Measurements from ENCODE around the gene DESI1.
A peak's percentile ranks its signal among the peaks of the same experiment; 100 is the strongest.
"Not testable (repeated sequence)": the region's sequence is repeated elsewhere in the genome, so short reads cannot be mapped to it uniquely, and the experiment has no call there.

Gene DESI1

DNA sequence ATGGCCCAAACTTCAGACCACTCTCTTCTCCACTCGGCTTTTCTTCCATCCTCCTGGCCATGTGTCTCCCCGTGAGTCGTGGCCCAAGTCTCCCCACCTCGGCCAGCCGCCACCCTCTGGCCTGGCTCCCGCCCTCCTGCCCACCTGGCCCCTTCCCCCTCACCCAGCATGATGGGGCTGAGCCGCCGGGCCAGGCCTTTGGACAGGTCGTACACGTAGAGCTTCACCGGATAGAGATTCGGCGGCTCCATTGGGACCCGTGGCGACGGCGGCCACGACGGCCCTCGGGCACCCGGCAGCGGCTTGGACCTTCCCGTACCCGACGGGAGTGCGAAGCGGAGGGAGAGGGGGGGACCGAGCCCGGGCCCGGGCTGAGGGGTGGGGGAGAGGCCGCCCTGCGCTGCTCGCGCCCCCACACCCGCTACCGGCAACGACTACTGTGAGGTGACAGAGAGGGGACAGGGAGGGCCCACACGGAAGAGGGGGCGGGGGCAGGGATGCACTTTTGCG is at the start of gene DESI1:
Gene DESI1, minus strand, starts transcription at position 455 of the 510 bp plus-strand sequence. Its CDS starts 204 bp downstream, at position 251.
- H3K4me3 ChIP-seq (ENCODE audit: low read depth, low read length): peak within 1 kb of the TSS; percentile 88

DNA sequence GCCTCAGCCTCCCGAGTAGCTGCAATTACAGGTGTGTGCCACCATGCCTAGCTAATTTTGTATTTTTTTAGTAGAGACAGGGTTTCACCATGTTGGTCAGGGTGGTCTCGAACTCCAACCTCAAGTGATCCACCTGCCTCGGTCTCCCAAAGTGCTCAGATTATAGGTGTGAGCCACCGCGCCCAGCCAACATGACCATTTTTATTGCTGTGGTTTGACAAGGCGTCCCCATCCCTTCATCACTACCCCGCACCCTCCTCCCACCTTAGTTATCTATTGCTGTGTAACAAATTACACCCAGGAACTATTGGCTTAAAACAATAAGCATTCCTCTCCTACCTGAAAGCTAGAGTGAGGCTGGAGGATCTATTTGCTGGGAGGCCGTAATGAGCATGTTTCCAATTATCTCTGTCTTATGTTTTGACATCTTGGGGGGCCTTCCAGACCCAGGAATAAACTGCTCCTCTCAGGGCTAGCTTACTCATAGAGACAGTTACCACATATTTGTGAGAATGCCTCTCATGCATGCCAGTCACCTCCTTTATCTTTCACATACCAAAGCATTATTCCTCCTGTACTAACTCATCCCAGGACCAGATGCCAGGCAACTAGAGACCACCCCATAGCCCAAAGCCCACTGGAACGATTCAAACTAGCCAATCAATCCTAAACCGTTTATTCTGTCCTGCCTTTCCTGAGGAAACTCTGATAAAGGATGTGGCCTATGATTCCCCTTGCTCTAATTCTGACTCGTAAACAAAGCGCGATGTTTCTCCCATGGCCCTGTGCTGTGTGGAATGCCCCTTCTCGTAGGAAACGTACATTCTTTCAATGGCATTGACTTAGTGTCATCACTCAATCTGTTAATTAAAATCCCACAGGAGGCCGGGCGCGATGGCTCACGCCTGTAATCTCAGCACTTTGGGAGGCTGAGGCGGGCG is 48.4 kb upstream of the DESI1 start:
- no peak overlapping the region for H3K4me3 ChIP-seq (ENCODE audit: low read depth, low read length)

DNA sequence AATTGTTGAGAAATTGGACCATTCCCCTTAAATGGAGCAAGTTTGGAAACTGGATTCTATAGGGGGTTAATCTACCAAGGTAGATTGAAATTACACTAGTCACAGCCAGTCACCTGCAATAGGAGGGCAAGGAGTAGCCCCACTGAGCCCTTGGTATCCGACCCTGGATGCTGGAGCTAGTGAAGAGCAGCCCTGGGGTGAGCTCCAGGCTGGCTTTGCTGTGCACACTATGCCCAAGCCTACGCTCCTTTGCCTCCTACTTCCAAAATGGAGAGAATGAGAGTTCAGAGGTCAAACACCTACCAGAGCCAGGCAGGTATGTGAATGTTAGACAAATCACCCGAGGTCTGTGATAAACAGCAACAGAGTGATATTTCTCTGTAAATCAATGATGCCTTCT is 44.1 kb upstream of the DESI1 start:
- no peak overlapping the region for H3K4me3 ChIP-seq (ENCODE audit: low read depth, low read length)

DNA sequence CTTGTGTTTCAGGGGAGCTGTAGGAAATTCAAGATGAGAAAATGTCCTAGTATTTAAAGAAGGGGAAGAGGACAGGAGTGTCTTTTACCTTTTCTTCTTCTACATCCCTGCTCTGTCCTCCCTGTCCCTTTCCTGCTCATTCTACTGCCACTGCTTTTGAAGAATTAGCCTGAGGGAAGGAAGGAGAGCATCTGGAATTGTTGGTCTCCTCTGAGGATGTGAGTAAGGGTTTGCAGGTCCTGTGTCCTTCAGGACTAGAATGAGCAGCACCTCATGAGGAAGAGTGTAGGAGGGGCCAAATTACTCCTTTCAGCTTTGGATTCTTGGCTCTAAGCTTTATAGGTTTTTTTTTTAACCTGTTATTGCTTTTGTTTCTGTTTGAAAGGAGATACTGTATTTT is 43.6 kb upstream of the DESI1 start:
- H3K4me3 ChIP-seq (ENCODE audit: low read depth, low read length): no peak overlapping the region

DNA sequence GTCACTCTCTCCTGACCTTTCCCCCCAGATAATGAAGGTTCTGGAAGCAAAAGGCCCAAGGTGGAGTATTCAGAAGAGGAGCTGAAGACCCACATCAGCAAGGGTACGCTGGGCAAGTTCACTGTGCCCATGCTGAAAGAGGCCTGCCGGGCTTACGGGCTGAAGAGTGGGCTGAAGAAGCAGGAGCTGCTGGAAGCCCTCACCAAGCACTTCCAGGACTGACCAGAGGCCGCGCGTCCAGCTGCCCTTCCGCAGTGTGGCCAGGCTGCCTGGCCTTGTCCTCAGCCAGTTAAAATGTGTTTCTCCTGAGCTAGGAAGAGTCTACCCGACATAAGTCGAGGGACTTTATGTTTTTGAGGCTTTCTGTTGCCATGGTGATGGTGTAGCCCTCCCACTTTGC is 42.8 kb upstream of the DESI1 start:
- not testable (repeated sequence) for H3K4me3 ChIP-seq (ENCODE audit: low read depth, low read length)

GRCh38 chr22:41661713-41662112 is 40.9 kb upstream of the DESI1 start:
- H3K4me3 ChIP-seq (ENCODE audit: low read depth, low read length): no peak overlapping the region

DNA sequence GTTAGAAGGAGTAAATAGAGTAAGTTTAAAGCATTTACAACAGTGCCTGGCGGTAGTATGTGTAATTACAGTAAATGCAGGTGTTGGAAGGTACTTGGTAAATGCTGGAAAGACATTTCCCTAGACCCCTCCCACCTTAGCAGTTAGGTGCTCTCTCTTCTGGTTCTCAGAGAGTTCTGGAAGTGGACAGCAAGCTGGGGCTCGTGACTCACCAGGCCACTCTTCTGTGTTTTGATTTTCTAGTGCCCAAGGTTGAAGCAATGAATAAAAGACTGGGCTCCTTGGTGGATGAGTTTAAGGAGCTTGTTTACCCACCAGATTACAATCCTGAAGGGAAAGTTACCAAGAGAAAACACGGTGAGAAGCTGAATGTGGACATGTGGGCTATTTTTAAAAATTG is 40.2 kb upstream of the DESI1 start:
- H3K4me3 ChIP-seq (ENCODE audit: low read depth, low read length): no peak overlapping the region

GRCh38 chr22:41660416-41660815 is 39.6 kb upstream of the DESI1 start:
- no peak overlapping the region for H3K4me3 ChIP-seq (ENCODE audit: low read depth, low read length)

DNA sequence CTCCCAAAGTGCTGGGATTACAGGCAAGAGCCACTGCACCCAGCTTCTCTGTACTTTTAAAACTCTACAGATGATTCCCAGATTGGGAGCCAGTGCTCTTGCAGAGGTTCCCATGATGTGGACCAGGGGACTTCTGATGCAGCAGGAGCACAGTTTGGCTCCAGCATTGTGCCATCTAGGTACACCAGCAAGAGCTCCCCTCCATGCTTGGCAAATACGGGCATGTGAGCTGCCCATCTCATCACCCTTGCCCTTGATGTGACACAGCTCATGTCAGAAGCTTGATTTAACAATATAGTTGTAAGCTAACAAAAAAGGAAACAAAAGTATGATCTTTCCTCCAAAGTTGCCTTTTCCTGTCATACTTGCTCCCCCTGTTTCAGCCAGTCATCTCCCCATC is 39.1 kb upstream of the DESI1 start:
- H3K4me3 ChIP-seq (ENCODE audit: low read depth, low read length): no peak overlapping the region

DNA sequence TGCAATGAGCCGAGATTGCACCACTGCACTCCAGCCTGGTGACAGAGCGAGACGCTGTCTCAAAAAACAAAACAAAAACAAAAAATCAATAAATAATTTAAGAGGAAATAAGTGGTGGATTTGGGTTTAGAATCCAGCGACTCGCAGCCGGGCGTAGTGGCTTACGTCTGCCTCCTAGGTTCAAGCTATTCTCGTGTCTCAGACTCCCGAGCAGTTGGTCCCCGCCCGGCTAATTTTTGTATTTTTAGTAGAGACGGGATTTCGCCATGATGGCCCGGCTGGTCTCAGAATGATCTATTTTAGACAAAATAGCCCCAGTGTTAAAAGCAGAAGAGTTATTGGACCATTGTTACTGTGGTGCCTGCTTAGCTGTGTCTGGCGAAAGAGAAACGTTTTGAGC is 38.0 kb upstream of the DESI1 start:
- H3K4me3 ChIP-seq (ENCODE audit: low read depth, low read length): no peak overlapping the region

DNA sequence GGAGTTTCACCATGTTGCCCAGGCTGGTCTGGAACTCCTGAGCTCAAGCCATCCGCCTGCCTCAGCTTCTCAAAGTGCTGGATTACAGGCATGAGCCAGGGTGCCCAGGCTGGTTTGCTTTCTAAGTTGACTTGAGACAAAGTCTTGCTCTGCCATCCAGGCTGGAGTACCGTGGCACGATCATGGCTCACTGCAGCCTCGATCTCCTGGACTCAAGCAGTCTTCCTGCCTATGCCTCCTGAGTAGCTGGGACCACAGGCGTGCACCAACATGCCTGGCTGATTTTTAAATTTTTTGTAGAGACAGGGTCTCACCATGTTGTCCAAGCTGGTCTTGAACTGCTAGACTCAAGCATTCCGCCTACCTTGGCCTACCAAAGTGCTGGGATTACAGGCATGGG is 36.9 kb upstream of the DESI1 start:
- H3K4me3 ChIP-seq (ENCODE audit: low read depth, low read length): no peak overlapping the region

- no peak overlapping the region for H3K4me3 ChIP-seq (ENCODE audit: low read depth, low read length)
Measured at GRCh38 chr22:41656556-41656955, 35.7 kb upstream of the DESI1 start.

- H3K4me3 ChIP-seq (ENCODE audit: low read depth, low read length): no peak overlapping the region
Measured at GRCh38 chr22:41654322-41654721, 33.5 kb upstream of the DESI1 start.

DNA sequence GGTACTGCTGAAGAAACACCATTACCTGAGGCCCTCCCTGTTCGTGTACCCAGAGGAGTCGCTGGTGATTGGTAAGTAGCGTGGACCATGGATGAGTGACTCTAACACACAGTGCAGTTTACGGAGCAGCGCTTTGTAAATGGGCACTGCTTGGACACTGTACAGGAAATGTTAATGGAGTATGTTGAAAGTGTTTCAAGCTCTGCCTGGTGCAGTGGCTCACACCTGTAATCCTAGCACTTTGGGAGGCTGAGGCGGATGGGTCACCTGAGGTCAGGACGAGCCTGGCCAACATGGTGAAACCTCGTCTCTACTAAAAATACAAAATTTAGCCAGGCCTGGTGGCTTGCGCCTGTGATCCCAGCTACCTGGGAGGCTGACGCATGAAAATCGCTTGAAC is 30.0 kb upstream of the DESI1 start:
- H3K4me3 ChIP-seq (ENCODE audit: low read depth, low read length): no peak overlapping the region

DNA sequence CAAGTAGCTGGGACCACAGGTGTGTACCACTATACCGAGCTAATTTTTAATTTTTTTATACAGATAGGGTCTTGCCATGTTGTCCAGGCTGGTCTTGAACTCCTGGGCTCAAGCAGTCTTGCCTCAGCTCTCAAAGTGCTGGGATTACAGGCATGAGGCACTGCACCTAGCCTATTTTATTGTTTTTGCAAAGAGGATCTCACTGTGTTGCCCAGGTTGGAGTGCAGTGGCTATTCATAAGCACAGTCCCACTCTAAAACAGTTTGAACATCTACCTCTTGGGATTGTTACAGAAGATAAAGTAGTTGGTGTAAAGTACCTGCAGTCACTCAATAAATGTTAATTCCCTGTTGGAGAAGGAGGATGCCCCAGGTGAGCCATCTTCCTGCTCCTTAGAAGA is 29.4 kb upstream of the DESI1 start:
- no peak overlapping the region for H3K4me3 ChIP-seq (ENCODE audit: low read depth, low read length)

DNA sequence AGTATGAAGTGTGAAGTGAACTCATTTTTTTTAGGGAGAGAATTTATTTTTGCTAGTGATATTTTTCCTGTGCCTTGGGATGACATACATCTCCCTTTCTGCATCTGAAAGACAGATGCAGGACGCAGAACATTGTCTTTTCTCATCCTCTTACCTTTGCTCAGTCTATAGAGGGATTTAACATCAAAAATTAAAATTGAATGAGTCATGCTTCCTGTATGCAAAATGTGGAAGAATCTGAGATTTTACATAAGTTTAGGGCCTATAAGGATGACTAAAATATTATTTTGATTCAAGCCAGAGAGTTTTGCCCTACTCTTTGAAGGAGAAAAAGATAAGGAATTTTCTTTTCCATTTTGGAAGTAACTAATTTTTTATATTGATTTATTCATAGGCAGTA is 27.6 kb upstream of the DESI1 start:
- H3K4me3 ChIP-seq (ENCODE audit: low read depth, low read length): no peak overlapping the region

- H3K4me3 ChIP-seq (ENCODE audit: low read depth, low read length): no peak overlapping the region
Measured at GRCh38 chr22:41647771-41648170, 26.9 kb upstream of the DESI1 start.

GRCh38 chr22:41642331-41643110 is 21.7 kb upstream of the DESI1 start:
- H3K4me3 ChIP-seq (ENCODE audit: low read depth, low read length): no peak overlapping the region

GRCh38 chr22:41641854-41642253 is 21.0 kb upstream of the DESI1 start:
- H3K4me3 ChIP-seq (ENCODE audit: low read depth, low read length): no peak overlapping the region

DNA sequence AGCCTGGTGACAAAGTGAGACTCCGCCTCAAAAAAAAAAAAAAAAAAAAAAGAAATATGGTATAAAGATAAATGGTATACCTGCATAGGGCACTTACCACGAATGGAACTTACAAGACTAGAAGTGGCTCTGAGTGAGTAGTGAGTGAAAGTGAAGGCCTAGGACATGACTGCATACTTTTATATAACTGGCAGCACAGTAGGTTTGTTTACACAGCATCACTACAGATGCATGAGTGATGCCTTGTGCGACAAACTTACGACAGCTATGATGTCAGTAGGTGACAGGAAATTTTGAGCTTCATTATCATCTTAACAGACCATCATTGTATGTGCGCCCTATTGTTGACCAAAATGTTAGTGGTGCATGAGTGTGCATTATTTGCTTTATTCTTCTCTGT is 17.9 kb upstream of the DESI1 start:
- no peak overlapping the region for H3K4me3 ChIP-seq (ENCODE audit: low read depth, low read length)

- H3K4me3 ChIP-seq (ENCODE audit: low read depth, low read length): no peak overlapping the region
Measured at GRCh38 chr22:41638124-41638523, 17.3 kb upstream of the DESI1 start.

- not testable (repeated sequence) for H3K4me3 ChIP-seq (ENCODE audit: low read depth, low read length)
Measured at GRCh38 chr22:41637623-41638022, 16.8 kb upstream of the DESI1 start.

Data from iPS-11a (cell line).